ENCODE results near the gene AARS2.

AARS2 gene

GRCh38 chr6:44250067-44250717, 63.0 kb downstream of the AARS2 start:
- Histone ChIP-seq H3K27me3 (ENCODE audit: low read depth, low read length) (no peaks in the 10 kb centered on the region), H3K9me3 (ENCODE audit: control insufficient read depth in 1 of 2, low read length in 2 of 2) (no peaks in the 10 kb centered on the region), H3K36me3 (ENCODE audit: control insufficient read depth in 1 of 2, insufficient read depth in 2 of 2, low read length in 2 of 2) (peaks cover 63 to 73% of the 10 kb centered on the region in 2 donors), H3K4me1 (ENCODE audit: control insufficient read depth in 1 of 2, insufficient read depth in 2 of 2, low read length in 2 of 2) (peaks cover 4 to 38% of the 10 kb centered on the region in 2 donors), H3K27ac (ENCODE audit: low read length) (no peak overlapping the region), H3K4me3 (ENCODE audit: low read depth in 1 of 2, low read length in 2 of 2) (no peak overlapping the region)
